Middle frontal gyrus (tissue), 1 donor: Measurements from ENCODE around the gene CRABP2.

Experiments
- DNase-seq: peaks from one replicate; pipeline ENCODE4 v3.0.0-alpha.2; 2015; ENCODE audit warnings: low spot score; ENCODE audit errors: extremely low spot score

The CRABP2 gene

DNA sequence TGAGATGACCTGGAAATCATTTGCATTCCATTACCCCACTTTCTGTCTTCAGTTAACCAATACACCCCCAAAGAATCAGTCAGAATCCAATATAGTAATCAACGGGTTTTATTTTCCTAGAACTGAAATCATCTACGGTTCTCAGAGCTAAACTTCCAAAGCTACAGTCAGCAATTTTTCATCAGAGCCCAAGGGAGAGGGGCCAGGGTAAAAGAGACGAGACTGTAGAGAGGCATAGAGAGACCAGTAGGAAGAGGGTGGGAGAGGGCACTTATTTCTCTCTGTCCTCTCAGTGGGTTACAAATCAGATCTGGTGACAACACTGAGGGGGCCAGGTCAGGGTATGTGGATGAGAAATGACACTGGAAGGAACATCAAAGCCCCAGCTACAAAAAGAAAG lies 36.6 kb upstream of the CRABP2 start:
- no peak for DNase-seq

DNA sequence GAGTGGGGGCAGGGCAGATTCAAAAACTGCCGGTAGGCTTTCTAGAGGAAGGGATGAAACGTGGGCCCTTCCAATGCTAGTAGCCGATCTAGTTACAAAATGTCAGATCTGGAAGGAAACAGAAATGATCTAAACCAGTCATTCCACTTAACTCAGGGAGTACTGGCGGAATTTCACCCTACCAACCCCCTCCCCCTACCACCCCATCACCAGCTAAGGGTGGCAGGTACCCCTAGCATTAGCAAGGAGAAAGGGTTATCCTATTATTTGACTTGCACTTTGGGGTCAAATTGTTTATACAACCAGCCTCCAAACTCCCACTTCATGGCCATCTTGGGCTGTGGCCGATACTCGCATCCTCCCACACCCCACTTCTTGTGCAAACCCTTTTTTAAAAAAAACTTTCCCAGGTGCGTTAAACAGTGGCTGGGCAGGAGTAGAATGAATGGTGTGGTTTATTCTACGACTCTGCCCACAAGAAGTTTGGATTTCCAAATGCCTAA lies 36.1 kb upstream of the CRABP2 start:
- no peak for DNase-seq

DNA sequence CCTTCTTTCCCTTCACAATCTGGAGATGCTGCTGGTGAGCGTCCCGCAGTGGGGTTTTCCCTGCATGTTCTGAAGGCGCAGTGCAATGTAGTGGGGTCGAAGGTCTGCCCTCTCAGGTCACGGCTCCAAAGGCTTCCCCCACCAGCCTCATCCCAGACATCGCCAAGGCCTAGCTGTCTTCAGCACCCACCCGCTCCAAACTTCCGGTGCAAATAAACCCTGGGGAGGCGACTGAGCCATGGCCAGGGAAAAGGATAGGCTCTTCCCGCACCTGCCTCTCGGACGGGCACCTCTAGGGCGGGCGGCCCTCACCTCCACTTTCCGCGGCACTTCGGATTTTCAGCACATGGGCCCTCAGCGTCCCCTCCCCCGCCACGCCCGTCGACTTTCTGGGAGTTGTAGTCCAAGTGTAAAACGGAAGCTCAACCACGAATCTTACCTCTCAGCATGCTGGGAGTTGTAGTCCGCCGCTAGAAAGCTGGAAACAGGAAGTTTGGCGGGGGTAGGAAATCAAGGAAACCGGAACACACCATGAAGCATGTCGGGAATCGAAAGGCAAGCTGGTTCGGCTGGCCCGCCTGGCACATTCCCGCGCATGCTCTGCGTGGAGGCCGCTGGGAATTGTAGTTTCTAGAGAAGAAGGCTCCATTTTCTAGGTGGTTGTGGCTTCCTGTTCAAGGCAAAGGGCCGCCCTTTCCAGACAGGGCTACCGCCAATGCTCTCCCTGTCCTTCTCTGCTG lies 35.5 kb upstream of the CRABP2 start, which contains the start of gene MRPL24:
Gene MRPL24 (minus strand): TSS at position 348 of the 740 bp plus-strand sequence. CDS start 2,384 bp downstream, outside the sequence.
- DNase-seq, result peak; percentile 99

DNA sequence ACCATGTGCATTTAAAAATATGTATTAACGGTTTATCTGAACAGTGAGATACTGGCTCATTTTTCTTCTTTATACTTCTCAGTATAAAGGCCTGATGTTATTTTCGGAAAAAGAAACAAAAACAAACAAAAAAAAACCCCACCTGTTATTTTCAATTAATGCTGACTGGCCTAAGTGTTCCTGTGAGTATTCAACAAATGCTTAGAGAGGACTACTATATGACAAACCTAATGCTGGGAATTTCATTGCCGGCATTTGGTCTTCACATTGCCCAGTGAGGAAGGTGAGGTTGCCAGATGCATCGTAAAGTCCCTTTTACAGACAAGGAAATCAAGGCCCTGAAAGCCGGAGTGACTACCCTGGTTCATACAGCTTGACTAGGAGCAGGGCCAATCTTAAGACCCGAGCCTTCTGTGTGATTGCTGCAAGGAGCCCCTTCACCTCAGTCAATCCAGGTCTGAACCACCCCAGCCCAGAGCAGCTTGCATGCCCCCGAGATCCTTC lies 34.9 kb upstream of the CRABP2 start:
- DNase-seq, result no peak

DNA sequence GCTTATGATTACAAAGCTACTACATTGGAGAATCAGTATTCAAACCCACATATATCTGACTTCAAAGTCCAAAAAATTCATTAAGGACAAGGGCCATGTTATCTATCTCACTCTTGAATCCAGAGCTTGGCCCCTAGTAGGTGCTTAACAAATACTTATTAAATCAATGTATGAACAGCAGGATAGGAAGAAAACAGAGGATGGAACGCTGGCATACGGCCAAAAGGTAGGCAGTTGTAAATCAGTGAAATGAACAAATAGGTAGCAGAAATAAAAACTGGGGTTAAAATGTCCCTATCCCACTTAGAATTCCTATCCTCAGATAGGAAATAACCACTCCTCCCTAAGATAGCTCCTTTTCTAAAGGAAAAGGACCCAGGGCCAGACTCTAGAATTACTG lies 33.5 kb upstream of the CRABP2 start:
- no peak for DNase-seq

DNA sequence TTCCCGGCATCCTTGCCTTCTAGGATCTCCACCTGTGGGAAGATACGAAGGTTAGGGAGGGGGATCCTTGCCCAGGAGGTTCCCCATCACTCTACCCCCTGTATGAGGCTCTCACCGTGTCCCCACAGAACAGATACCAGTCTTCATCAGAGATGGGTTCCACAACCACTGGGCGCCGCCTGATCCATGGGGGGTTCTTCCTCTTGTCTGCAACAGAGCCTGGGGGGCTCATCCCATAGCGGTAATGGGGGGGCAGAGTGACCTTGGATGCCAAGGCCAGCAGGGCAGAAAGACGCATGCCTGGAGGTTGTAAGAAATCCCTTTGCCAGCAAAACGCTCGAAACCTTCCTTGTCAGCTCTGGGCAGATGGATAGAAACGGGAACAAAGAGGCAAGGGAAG lies 33.0 kb upstream of the CRABP2 start:
- DNase-seq, result no peak

DNA sequence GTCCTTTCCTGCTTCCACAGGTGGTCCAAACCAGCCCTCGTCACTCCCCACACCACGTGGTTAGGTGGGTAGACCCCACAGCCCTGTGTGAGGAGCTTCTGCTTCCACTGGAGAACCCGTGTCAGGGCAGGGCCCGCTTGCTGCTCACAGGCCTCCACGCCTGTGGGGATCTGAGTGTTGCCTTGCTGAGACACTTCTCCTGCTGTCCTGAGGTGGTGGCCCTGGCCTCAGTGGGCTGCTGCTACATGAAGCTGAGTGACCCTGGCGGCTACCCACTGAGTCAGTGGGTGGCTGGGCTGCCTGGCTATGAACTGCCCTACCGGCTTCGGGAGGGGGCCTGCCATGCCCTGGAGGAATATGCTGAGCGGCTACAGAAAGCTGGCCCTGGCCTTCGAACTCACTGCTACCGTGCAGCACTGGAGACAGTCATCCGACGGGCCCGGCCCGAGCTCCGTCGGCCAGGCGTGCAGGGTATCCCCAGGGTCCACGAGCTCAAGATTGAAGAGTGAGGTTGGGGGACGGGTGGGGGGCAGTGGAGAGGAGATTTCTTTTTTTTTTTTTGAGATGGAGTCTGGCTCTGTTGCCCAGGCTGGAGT lies 28.7 kb upstream of the CRABP2 start:
- no peak for DNase-seq

DNA sequence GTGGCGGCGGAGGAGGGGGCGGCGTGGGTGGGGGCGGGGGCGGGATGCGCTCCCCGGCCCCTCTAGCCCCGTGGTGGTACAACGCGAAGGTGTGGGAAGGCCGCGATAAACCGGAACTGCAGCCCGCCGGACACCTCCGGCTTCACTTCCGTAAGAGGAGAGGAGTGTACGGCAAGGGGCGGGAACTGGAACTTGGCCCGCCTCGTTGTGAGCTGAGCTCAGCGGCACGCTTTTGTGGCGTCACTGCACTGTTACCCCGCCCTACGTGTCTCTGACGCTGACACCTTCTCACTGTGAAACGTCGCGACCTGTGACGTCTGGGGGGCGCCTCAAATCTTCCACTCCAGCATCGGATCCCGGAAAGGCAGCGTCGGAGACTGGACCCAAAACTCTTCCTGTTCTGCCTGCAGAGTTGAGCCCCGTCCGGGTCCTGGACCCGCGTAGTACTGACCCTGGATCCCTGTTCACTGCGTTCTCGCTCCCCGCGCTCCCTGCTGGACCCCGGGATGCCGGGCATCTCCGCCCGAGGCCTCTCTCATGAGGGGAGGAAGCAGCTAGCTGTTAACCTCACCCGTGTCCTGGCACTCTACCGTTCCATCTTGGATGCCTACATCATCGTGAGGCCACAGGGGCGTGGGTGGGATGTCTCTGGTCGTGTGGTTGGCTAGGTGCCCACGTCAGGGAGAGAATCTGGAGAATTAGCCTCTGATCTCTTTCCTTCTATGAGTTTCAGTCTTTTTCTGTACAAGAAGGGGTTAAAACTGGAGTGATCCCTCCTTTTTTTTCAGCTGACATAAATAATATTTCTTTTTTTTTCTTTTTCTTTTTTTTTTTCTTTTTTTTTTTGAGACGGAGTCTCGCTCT lies 23.4 kb upstream of the CRABP2 start, which contains the start of gene ISG20L2:
Gene ISG20L2 (minus strand): TSS at position 168 of the 864 bp plus-strand sequence. CDS start 1,114 bp downstream, outside the sequence.
- peak; percentile 93 for DNase-seq

DNA sequence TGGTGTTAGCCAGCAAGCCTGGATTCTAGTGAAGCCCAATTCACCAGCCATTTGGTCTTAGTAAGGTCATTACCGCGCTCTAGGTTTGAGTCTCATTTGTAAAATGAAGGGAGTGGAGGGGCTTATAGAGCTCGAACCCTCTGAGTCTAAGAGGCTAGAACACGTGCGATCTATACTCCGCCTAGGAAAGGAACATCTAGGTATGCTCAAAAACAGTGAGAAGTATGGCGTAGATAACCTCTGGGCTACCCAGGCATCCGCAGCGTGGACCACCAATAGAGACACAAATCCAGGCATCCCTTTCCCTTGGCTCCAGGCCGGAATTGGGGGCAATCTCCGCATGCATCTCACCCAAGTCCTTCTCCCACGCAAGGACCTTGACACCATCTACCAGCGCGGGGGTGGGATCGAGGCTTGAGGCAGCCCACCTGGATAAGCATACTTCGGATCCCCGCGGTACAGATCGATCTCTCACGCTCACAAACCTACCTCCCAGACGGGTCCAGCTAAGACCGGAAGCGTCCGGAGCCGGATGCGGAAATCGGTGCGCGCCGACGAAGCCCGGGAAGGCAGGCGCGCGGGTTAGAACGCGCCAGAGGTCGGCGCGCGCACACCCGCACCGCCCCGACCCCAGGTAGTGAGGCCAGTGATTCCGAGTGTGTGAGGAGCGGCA lies 22.7 kb upstream of the CRABP2 start, which contains the start of gene METTL25B:
Gene METTL25B (plus strand): TSS at position 544 of the 673 bp plus-strand sequence. CDS start 636 bp downstream, outside the sequence.
- peak; percentile 75 for DNase-seq

DNA sequence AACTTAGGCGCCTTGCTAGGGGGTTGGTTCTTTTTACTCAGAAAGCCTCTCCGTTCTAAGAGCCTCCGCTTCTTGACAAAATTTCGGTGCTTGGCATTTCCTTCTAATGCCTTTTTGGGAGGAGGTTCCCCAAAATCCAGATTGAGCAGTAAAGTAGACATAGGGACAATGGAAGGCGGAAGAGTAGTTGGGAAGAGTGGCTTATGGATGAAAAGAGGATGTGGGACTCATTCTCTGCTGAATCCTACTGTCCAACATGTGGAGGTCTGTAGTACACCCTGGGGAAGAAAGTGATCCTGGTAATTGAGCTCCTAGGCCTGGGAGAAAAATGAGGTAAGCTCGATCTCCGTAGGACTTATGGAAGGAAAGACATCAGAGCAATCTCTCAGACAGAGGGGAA lies 22.1 kb upstream of the CRABP2 start:
- DNase-seq, result no peak

DNA sequence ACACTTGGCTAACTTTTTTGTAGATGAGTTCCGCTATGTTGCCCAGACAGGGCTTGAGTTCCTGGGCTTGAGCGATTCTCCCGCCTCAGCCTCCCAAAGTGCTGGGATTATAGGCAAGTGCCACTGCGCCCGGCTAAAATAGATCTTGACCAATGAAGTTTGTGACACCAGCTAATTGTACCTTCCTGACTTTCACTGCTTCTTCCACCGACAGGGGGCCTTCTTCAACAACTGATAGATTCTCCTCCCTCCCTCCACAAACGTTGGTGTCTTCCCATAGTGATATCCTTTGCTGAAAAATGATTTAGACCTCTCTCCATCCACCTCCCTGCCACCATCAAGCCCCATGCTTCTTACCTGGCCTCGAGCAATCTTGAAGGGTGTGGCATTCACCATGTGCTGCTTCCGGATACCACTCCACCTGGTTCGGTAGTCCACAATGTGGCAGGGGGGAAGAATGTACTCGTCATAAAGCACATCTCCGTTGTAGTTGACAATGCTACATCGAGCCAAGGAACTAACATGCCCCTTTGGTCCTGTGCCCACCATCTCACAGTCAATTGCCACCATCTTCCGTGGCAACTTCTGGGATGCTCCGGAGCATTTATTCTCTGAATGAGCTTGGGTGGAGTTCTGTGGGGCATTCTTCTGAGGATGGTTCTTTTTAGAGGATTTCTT lies 21.3 kb upstream of the CRABP2 start:
- DNase-seq, result no peak

DNA sequence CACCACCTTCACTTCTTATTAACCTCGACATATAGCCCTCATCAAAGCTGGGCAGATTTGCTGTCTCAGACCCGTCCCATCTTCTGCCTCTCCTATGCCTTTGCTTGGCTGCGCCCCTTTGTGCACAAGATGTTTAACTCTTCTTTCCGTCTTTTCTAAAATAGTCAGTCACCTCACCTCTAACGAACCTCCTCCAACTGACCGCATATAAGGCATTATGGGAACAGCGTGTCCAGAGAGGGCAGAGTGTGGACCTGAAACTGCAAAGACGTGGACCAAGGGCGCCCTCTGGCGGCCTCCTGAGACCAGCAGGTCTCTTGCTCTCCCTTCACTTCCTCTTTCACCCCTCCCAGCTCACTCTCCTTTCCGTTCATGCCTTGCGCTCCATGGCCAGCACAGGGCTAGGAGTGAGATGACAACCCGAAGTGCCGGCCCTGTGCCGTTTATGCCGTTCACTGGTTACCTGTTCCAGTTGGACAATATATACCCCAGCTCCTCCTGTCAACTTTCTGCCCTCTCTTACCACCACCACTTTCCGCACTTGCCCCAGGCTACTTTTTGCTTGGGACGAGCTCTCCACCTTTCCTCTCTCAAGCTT lies 20.4 kb upstream of the CRABP2 start:
- DNase-seq, result peak; percentile 74

DNA sequence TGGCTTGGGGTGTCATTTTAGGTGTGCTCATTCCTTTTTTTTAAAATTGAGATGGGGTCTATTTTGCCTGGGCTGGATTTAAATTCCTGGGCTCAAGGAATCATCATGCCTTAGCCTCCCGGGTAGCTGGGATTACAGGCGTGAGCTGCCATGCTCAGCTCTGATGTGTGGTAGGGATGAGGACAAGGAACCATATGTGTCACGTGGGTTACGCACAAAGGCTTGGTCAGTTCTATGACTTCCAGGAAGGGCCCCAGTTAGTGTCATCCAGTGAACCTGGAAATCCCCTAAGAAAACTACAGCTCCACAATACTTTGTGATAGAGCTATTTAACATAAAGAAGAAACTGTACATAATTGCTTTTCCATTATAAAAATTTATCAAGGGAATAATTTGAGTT lies 16.2 kb upstream of the CRABP2 start:
- no peak for DNase-seq

DNA sequence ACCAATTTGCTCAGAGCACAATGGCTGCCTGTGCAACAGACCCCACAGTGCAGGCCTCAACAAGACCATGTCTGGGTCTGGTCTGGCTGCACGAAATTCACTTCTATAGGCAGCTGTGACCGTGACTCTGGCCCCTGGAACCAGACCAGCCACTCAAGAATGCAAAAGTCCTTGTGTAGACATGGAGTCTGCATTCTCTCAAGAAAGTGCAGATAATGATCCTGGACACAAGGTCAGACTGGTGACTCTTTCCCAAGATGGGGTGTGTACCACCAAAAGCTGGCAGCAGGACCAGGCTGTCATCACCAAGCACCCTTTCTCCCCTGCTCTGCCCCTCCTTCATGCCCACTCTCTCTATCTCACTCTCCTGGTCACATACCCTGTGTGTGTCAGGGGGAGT lies 15.7 kb upstream of the CRABP2 start:
- DNase-seq, result no peak

DNA sequence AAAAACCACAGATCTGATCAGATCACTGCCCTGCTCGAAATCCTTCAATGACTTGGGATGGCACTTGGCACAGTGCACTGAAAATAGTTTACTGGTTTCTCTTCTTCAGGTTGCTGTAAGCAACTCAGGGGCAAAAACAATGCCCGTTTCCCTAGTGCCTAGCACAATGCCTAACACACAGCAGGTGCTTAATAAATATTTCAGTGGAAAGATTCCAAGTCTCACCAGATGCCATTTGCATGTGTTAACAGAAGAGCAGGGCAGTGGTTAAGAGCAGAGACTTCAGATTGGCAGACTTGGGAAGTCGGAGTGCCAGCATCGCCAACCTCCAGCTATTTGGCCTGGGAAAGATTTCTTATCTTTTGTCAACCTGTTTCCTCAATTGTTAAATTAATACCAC lies 12.0 kb upstream of the CRABP2 start:
- DNase-seq, result no peak

DNA sequence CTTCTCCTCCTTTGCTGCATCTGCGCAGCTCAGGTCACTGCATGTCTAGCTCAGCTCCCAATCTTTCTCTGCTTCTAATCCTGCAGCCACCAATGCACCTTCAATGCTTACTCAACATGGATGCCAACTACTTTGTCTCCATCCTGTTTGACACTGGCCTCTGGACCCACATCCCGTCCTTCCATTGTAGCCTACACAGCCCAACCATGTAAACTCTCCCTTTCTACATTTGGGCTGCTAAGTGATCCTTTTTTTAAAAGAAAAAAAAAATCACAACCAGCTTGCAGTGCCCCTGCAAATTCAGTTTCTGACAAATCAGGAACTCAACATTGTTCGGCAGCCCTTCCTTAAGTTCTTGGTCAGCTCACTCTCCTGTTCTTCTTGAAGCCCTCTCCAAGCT lies 9.4 kb upstream of the CRABP2 start:
- DNase-seq, result no peak

DNA sequence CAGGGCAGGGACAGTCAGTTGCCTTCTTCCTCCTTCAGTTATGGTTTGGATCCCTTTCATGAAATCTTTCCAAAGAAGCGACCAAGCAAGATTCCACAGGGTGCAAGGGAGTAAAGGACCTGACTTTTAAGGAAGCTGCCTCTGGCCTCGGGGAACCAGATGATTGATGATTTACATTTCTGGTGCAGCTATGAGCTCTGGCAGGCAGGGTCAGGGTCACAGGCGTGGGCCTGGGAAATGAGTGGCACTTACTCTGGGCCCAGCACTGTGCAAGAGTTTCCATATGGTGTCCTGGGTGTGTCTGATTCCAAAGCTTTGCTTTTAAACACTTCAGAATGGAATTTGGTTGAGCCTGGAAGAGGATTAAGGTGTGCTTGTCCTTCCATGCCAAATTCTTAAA lies 7.2 kb upstream of the CRABP2 start:
- no peak for DNase-seq

DNA sequence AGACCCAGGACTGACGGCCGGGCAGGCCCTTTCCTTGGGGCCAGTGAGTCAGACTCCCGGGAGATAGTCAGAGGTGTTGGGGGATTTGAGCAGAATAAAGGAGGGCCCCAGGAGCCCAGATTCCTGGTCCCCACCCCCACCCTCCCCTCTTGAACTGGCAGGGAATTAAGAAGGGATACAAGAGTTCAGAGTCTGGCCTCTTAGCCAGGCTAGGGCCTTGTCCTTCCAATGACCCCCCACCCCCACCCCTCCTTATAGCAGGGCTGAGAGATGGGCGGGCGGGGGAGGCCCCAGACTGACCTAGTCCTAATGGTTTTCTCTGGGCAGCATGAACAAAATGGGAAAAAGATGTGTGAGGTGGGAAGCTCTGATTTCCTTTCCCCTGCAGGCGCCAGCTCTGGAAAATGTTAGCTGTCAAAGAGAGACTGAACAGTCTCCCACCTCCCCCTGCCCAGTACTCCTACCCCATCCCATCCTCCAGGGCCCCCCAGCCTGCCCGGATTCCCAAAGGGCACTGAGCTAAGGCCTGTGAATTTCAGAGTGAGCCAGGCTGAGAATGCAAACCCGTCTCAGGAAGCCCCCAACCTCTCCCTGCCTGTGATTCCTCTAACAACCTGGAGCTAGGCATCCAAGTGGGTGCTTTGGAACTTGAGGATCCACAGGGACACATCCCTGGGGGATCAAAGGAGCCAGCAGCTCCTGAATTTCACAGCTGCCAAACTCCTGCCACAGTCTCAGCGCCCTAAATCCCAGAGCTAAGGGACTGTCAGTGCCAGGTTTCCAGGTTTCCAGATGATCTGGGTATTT lies 5.8 kb upstream of the CRABP2 start:
- no peak for DNase-seq
